HG03095 (cell line): ENCODE results near the gene PREX1.
"Not testable (repeated sequence)": the region's sequence is repeated elsewhere in the genome, so short reads cannot be mapped to it uniquely, and the experiment has no call there.

Source experiments
- ATAC-seq: cut with Tn5 transposase; IDR thresholded peaks from one replicate; pipeline ENCODE4 v1.9.1; 2021; ENCODE audit warnings: moderate library complexity; ENCODE audit not compliant: unreplicated experiment

Gene PREX1

DNA sequence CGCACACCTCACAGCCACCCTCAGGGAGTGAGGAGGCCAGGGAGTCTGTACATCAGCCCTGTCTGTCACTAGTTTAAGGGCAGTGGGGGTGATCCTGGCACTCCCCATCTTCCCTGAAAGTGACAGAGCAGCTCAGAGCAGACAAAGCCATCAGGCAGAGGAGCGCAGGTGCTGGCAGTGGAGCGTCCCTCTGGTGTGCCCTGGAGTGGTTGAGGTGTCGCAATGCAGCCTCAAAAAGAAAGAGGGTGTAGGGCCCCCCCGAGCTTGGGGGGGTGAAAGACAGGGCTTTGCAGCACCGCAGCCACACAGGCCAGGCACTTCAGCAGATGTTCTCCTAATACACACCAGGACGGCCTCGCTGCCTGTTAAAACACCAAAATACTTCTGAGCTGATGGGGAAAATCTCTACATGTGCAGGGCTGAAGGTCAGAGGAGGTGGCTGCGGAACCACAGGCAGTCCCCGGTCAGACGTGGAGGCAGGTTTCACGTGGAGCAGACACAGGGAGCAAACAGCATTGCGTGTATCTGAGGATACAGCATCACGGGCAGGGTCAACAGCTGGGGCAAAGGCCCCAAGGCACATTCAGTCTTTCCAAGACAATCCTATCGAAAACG is 69.5 kb downstream of the PREX1 start:
- ATAC-seq = no peak

DNA sequence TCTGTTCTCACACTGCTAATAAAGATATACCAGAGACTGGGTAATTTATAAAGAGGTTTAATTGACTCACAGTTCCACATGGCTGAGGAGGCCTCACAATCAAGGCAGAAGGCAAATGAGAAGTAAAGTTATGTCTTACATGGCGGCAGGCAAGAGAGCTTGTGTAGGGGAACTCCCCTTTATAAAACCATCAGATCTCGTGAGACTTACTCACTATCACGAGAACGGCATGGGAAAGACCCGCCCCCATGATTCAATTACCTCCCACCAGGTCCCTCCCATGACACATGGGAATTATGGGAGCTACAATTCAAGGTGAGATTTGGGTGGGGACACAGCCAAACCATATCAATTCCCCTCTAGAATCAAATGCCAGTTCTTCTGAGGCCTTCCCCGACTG is 71.0 kb downstream of the PREX1 start:
- not testable (repeated sequence) for ATAC-seq

DNA sequence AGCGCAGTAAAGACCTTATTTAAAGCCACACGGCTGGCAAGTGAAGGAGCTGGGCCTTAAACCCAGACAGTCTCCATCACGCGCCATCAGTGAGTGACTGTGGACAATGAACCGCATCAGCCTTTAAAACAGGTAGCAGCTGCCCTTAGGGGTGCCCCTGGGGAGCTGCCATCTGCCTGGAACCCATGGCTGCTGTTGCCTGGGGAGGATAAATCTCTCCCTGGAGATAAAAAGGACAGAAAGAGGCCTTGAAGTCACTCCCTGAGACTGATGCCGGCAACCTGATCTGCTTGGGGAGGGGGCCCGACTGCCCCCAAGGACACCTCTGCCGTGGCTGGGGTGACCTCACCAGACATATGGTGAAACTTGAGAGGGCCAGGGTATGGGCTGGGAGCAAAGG is 73.5 kb downstream of the PREX1 start:
- ATAC-seq = no peak

DNA sequence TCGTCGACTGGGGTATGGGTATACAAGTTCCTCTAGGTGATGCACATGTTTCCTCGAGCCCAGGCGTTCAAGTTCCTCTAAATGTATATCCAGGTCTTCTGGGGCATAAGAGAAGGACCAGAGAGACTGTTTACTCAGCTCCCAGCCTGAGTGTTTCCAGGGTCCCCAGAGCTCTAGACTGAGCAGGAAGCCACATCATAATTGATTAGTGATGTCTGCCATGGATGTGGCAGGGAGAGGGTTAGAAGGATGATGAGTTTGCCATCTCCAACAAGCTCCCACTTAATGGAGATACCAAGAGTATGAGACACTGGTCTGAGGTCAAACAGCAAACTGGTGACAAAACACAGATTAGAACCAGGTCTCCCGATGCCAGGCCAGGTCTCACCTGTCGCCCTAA is 74.8 kb downstream of the PREX1 start:
- no peak for ATAC-seq

DNA sequence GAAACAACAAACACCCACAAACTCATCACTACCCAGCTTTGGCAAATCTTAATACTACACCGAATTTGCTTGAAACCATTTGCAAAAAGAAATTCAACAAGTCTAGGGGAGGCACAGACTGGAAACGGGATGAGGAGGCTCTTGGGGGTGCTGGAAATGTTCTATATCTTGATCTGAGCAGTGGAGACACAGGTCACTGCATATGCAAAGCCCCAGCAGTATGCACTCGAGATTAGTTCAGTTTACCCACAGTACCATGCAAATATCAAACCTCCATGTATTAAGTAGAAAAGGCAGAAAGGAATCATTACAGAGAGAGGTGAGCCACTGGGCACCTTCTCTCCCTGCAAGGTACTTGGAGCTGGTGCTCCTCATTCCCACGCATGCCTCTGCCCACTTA is 75.9 kb downstream of the PREX1 start:
- no peak for ATAC-seq

DNA sequence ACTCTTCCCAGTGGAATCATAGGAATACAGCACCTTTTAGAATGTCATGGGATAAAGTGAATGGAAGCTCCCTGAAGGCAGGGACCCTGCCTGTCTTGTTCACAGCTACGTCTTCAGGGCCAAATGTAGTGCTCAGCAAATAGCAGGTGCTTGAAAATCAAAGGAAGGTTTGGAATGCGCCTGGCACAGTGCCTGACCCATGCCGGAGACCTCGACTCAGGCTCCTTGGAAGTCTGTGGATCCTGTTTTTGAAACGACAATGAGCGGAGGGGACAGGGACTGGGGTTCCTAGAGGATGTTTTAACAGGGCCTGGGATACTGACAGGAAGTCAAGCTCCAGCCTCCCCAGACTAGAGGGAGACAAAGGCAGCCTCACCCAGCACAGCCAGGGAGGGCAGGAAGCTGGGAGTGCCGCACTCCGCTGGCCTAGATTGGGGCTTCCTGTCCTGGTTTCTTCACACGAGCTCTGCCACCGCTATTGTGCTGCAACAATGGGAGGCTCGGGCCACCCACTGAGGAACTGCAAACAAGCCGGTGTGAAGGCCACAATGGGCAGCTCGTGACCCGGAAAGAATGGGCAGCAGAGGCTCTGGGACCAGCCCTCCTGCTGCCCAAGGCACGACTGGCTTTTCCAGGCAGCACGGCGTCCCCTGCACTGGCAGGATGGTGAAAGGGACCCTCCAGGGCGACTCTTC is 76.7 kb downstream of the PREX1 start:
- no peak for ATAC-seq

GRCh38 chr20:48750376-48750775 is 77.4 kb downstream of the PREX1 start:
- no peak for ATAC-seq

DNA sequence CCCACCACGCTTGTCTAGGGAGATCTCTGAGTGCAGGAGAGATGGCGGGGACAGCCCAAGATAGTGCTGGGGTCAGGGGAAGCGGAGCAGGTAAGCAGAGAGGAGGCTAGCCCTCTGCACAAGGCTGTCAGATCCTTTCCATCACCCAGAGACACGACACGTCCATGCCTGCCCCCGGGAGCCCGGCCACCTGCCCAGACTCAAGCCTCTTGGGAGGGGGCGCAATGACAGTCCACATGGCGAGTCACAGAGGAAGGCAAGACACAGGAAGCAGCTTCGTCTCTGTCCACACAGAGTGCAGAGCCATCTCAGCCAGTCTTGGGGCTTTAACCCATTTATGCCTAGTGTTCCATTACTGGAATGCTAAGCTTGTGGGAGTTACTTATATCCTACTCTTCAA is 78.4 kb downstream of the PREX1 start:
- ATAC-seq = no peak

DNA sequence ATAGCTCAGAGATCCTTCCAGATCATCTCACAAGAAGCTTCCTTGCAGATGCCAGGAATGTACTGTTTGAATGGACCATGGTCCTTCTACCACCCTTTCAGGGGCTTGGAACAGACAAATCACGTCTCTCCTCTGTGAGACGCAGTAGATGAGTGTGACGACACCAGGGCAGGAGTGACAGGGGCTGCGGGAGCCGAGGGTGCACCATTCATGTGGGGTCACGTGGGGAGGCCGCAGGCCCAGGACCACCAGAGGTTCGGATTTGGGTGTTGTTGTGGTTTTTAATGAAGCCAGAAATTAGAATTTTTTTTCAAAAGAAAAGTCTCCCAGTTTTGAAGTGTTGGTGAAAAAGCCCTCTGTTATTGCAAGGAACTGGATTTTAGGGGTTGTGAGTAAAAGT is 79.2 kb downstream of the PREX1 start:
- ATAC-seq = no peak

GRCh38 chr20:48747840-48748414 is 79.9 kb downstream of the PREX1 start:
- ATAC-seq = no peak

DNA sequence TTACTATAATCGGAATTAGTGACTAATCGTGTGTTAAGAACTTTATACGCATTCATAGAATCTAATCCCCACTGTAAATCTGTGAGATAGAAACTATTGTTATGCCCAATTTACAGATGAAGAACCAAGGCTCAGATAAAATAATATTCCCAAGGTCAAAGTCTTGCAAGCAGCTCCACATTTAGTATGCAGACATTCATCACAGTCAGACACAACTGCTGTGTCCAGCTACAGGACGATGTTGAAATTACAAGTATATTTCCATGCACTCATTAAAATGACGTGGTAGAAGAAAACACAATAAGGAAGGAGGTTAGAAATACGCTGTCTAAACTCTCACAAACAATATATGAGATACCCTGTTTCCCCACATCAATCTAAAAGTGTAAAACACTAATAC is 82.5 kb downstream of the PREX1 start:
- no peak for ATAC-seq

DNA sequence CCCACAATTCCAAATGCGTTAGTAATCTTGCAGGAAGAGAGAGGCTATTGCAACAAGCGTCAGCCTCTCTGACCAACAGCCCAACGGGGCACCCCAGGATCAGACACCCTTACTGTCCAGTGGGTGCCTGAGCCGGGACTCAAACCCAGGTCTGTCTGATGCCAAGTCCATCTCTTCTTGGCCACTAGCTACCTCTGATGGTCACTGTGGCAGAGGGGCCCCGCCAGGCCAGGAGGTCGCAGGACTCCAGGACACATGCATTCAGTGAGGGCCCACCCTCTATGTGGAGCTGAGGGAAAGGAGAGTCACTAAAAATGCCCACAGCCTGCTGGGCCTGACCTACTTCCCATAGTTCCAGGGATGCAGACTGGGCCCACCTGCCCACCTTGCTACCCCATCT is 83.3 kb downstream of the PREX1 start:
- no peak for ATAC-seq

- no peak for ATAC-seq
Observed at GRCh38 chr20:48743807-48744206, 84.0 kb downstream of the PREX1 start.

DNA sequence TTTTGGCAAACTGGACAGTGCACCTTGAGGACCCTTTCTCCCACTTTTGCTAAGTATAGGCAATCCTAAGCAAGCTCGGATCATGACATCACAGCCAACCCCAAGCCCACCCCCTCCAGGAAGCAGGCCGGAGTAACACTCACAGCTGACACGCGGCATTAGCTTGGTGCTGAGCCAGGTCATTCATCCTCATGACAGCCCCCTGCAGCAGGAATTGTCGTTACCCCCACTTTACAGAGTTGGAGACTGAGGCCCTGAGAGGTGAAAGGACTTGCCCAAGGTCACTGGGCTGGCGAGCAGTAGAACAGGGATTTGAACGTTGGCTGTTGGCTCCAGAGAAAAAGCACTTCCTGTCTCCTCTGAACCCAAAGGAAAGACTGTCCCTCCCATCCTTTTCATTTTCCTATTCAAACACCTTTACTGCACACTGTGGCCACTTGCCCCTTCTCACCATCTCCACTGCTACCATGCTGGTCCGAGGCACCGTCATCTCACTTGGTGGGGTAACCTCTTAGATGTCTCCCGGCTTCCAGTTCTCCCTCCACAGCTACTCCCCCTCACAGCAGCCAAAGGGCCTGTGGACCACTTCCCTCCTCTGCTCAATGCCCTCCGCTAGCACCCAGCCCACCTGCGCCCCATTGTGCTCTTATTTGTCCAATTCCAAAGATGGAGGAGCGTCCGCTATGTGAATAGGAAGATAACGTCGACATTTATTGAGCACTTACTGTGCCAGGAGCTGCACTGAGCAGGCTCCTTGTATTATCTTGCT is 84.7 kb downstream of the PREX1 start:
- ATAC-seq = no peak

GRCh38 chr20:48742233-48742632 is 85.6 kb downstream of the PREX1 start:
- ATAC-seq = no peak

- ATAC-seq = no peak
Observed at GRCh38 chr20:48741669-48742068, 86.1 kb downstream of the PREX1 start.

DNA sequence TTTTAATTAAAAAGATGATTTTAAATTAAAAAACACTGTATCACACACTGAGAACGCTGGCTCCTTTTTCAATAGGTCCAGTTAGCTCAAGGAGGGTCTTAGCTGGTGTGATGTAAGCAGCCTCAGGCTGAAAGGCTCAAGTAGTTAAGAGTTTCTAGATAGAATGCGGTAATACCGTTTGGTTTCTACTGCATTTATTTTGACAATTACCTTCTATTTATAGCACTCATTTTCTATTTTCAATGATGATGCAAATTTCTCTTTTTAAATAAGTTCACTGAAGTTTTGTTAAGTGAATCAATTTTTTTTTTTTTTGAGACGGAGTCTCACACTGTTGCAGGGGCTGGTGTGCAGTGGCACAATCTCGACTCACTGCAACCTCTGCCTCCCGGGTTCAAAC is 87.1 kb downstream of the PREX1 start:
- ATAC-seq = no peak

DNA sequence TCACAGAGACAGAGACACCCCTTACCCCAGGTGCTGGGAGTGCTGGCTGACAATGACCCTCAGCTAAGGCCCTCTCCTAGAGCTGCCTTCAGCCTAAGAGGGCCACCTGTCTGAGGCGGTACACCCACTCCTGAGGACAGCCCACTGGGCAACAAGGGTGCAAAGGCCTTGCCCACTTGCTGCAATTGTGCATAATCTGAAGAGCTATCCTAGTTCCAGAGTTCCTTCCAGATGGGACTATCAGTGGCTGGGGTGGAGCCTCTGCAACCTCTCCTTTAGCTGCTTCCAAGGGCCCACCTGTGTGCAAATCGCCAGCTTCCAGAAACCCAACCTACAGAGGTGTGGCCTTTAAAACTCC is 87.5 kb downstream of the PREX1 start:
- no peak for ATAC-seq

DNA sequence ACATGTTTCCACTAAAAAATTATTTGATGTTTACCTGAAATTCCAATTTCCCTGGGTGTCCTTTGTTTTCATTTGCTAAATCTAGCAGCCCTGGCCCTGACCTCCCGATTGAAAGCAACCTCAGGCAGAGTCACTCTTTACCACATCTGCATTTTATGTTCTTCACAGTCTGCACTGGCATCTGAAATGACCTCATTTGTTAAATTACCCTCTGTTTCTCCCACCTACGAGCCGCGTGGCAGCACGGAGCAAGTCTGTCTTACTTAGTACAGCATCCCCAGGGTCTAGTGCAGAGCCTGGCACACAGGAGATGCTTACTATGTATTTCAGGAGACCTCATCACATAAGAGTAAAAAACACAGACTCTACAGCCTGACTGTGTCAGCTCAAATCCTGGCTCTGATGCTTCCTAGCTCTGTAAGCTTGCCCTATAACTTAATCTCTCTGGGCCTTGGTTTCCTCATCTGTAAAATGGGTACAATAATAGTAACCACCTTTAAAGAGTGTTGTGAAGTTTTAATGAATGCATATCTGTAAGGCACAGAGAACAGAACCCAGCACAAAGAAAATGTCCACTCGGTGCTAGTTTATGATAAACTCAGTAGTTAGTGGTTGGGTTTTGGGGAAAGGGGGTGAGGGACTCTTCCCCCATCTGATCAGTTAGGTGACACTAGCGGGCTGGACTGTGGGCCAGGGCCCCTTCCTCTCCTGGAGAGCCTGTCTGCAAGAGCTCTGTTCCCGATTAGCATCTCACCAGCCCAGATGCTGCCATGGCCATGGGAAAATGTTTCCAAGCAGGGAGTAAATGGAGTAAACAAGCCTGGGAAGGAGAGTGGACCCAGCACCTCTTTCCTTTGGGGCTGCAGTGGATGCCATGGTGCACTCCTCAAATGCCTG is 88.2 kb downstream of the PREX1 start:
- ATAC-seq = no peak

DNA sequence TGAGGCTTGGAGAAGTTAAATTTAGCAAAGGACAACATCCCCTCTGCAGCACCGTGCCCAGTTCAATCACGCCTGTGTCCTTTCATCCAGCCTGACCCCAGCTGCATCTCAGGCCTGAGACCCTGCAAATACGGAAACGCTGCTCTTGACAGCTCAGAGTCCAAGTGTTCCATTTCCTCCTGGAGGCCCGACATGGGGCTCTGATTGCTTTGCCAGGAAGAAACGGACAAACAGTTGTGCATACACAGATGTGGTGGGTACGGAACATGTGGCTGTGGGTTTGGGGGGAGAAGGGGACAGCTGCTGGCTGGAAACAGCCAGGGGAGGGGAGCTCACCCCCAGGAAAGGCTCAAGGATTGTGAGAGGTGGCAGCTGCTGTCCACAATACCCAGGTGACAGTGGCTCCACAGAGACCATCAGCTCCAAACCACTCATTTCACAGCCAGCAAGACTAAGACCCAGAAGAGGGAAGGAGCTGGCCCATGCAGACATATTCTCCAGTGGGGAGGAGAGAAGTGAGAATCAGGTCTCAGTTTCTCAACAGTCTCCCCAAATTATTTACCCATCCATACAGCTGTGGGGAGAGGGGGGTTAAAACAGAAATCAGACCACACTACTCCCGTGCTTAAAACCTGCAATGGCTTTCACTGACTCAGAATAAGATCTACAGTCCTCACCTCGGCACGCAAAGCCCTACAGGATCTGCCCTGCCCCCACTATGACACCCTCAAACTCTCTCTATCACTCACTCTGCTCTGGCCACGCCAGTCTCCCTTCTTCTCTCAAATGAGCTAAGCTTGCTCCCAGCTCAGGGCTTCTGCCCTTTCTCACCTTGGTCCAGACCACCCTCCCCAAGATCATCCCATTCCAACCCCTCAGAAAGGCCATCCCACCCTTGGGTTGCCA is 89.1 kb downstream of the PREX1 start:
- peak; percentile 40 for ATAC-seq
